GM12878 (cell line): ENCODE measurements around the gene ARHGAP22. TPM values are rescaled to one million over a fixed set of nuclear protein-coding genes. Genes with fewer than 3 reads are reported as not detected.

Experiments
- ATAC-seq: fragments of 200-7000 bp; cut with Tn5 transposase; 3 replicates; pipeline ENCODE4 v1.9.1; 2020; ENCODE audit warnings: mild to moderate bottlenecking, moderate library complexity
- BruUV-seq: library from RNA; stranded (reverse); fragments of 400-500 nt; replicated peaks from 2 replicates; lab custom pipeline; 2021; lab: Mats Ljungman, UMichigan
- CTCF ChIA-PET: fragments of 300-600 bp; sonication (Branson Sonifier 250); formaldehyde crosslinking; extraction: SDS; loops from one replicate; lab custom pipeline; 2021; ENCODE audit warnings: inconsistent platforms; lab: Yijun Ruan, JAX
- POLR2A ChIA-PET: fragments of 350-600 bp; formaldehyde crosslinking; extraction: SDS; loops from one replicate; lab custom pipeline; 2021; ENCODE audit warnings: inconsistent platforms; lab: Charles Lee
- RAD21 ChIA-PET: fragments of 300-600 bp; sonication (Branson Sonifier 250); formaldehyde crosslinking; loops from one replicate; lab custom pipeline; 2023; ENCODE audit warnings: antibody characterized with exemption; ENCODE audit not compliant: unreplicated experiment; lab: Charles Lee
- SMC1A ChIA-PET: fragments of 300-600 bp; sonication (Branson Sonifier 250); formaldehyde crosslinking; loops from one replicate; lab custom pipeline; 2023; ENCODE audit not compliant: unreplicated experiment, uncharacterized antibody; lab: Charles Lee
- DNase-seq: peaks from one replicate; pipeline ENCODE4 v3.0.0-alpha.2; 2011; ENCODE audit warnings: low read depth, low spot score
- FAIRE-seq: peaks from 3 replicates; lab custom pipeline; 2011; peaks lifted over from hg19 to GRCh38; lab: Jason Lieb, UNC
- H2AFZ ChIP-seq: 2 replicates; pipeline ENCODE4 v1.6.0; 2011; ENCODE audit warnings: low read depth, low read length, control low read depth; ENCODE audit not compliant: control insufficient read depth
- H3K27ac ChIP-seq: 2 replicates; pipeline ENCODE4 v1.5.1; 2011; ENCODE audit warnings: control low read depth; ENCODE audit not compliant: control insufficient read depth, insufficient read depth
- H3K27me3 ChIP-seq, 2 experiments: replicated peaks in 1 of 2; 2 replicates each; pipeline versions ENCODE4 v1.6.0 to v1.6.1; 2011; ENCODE audit warnings: low read length in 1 of 2; ENCODE audit not compliant: control insufficient read depth in 2 of 2, insufficient read depth in 2 of 2
- H3K36me3 ChIP-seq, 2 experiments: 2 replicates each; pipeline ENCODE4 v1.5.1; 2011; ENCODE audit warnings: low read length in 1 of 2; ENCODE audit not compliant: control insufficient read depth in 2 of 2, insufficient read depth in 2 of 2
- H3K4me1 ChIP-seq: 2 replicates; pipeline ENCODE4 v1.6.1; 2011; ENCODE audit warnings: mild to moderate bottlenecking, low read length, moderate library complexity, mixed read lengths; ENCODE audit not compliant: control insufficient read depth, insufficient read depth
- H3K4me2 ChIP-seq: 2 replicates; pipeline ENCODE4 v1.6.0; 2011; ENCODE audit warnings: control low read depth; ENCODE audit not compliant: control insufficient read depth, insufficient read depth
- H3K4me3 ChIP-seq: fragments of 200-600 bp; sonication (generic); 2 replicates; pipeline ENCODE4 v1.5.1; 2016
- H3K79me2 ChIP-seq: 2 replicates; pipeline ENCODE4 v1.6.0; 2011; ENCODE audit warnings: low read length; ENCODE audit not compliant: control insufficient read depth, insufficient read depth
- H3K9ac ChIP-seq: 2 replicates; pipeline ENCODE4 v1.8.0; 2011; ENCODE audit warnings: low read length, control low read depth, mixed read lengths; ENCODE audit not compliant: control insufficient read depth, insufficient read depth
- H3K9me3 ChIP-seq: replicated peaks from 3 replicates; pipeline ENCODE4 v1.5.1; 2011; ENCODE audit warnings: mild to moderate bottlenecking, low read length; ENCODE audit not compliant: control insufficient read depth, insufficient read depth
- H4K20me1 ChIP-seq: 2 replicates; pipeline ENCODE4 v1.6.0; 2011; ENCODE audit not compliant: control insufficient read depth, insufficient read depth
- ASH2L ChIP-seq: fragments of 300-600, 200-600 bp; sonication (generic); IDR thresholded peaks from 2 replicates; pipeline ENCODE4 v1.6.1; 2017; ENCODE audit warnings: low read depth, mild to moderate bottlenecking, borderline replicate concordance
- CHD2 ChIP-seq: IDR thresholded peaks from 2 replicates; pipeline ENCODE4 v1.6.1; 2011; ENCODE audit warnings: low read depth, low read length, improper control_type of control experiment, borderline replicate concordance
- CREM ChIP-seq: IDR thresholded peaks from 2 replicates; pipeline ENCODE4 v1.6.1; 2014; ENCODE audit warnings: antibody characterized with exemption, low read depth
- EGR1 ChIP-seq, 2 experiments: IDR thresholded peaks; 1 replicate in 1 of 2; 2 replicates in 1 of 2; pipeline ENCODE4 v1.6.1; 2011 to 2012; ENCODE audit warnings: low read depth in 2 of 2, low read length in 2 of 2, borderline replicate concordance in 1 of 2, mild to moderate bottlenecking in 1 of 2, moderate library complexity in 1 of 2
- MTA2 ChIP-seq: fragments of 450-650 bp; IDR thresholded peaks from 2 replicates; pipeline ENCODE4 v1.6.1; 2016; ENCODE audit warnings: low read depth, mild to moderate bottlenecking, moderate library complexity
- NBN ChIP-seq: fragments of 450-650 bp; IDR thresholded peaks from 2 replicates; pipeline ENCODE4 v1.6.1; 2016
- NFYA ChIP-seq: IDR thresholded peaks from 2 replicates; pipeline ENCODE4 v1.6.1; 2011; ENCODE audit warnings: low read depth, mild to moderate bottlenecking, low read length, improper control_type of control experiment, borderline replicate concordance
- POLR2AphosphoS5 ChIP-seq: IDR thresholded peaks from 2 replicates; pipeline ENCODE4 v1.6.1; 2011; ENCODE audit warnings: mild to moderate bottlenecking, low read length, inconsistent platforms
- SIX5 ChIP-seq: IDR thresholded peaks from 2 replicates; pipeline ENCODE4 v1.6.1; 2011; ENCODE audit warnings: mild to moderate bottlenecking, low read depth, low read length, moderate library complexity; ENCODE audit not compliant: severe bottlenecking
- SMAD1 ChIP-seq: fragments of 450-650 bp; IDR thresholded peaks from 2 replicates; pipeline ENCODE4 v1.6.1; 2018; ENCODE audit warnings: mild to moderate bottlenecking, low read depth; ENCODE audit not compliant: partially characterized antibody
- SMAD5 ChIP-seq: IDR thresholded peaks from 2 replicates; pipeline ENCODE4 v1.6.1; 2016; ENCODE audit warnings: antibody characterized with exemption, low read depth
- SPI1 ChIP-seq: IDR thresholded peaks from 2 replicates; pipeline ENCODE4 v1.6.1; 2011; ENCODE audit warnings: low read depth, mild to moderate bottlenecking, low read length, moderate library complexity, borderline replicate concordance; ENCODE audit not compliant: insufficient read depth
- TCF7 ChIP-seq: IDR thresholded peaks from 2 replicates; pipeline ENCODE4 v1.6.1; 2014; ENCODE audit warnings: antibody characterized with exemption, borderline replicate concordance
- ZNF274 ChIP-seq: IDR thresholded peaks from one replicate; pipeline ENCODE4 v1.8.0; 2011; ENCODE audit not compliant: insufficient read length, insufficient read depth
- ZZZ3 ChIP-seq: IDR thresholded peaks from 2 replicates; pipeline ENCODE4 v1.6.1; 2011; ENCODE audit warnings: low read depth; ENCODE audit not compliant: control insufficient read depth, insufficient read length
- WGBS: methylation state at CpG from one replicate; pipeline ENCODE4 v1.1.6; 2016; ENCODE audit warnings: low lambda C conversion rate; ENCODE audit not compliant: insufficient replicate concordance, insufficient coverage; ENCODE audit errors: missing lambda C conversion rate; 5-methylcytosine and 5-hydroxymethylcytosine counted together
- in situ Hi-C: fragments of 300-500 bp; cut with MboI; formaldehyde crosslinking; loops from 9 replicates; pipeline ENCODE4 v1.14.3; 2018; ENCODE audit warnings: mixed read lengths
- intact Hi-C: fragments of 100-400 bp; cut with micrococcal nuclease; formaldehyde crosslinking; loops from one replicate; pipeline ENCODE4 v1.14.2; 2022; ENCODE audit not compliant: unreplicated experiment
- polyA plus RNA-seq, 11 experiments: library from polyadenylated mRNA; depleted of rRNA in 4 of 11; unstranded in 6 of 11; stranded (reverse) in 5 of 11; fragments of >200 nt; fragmentation: Nextera tagmentation in 4 of 11; fragmentation: Illumina TruSeq in 1 of 11; extraction: Ambion mirVana in 4 of 11; extraction: Trizol in 1 of 11; gene quantifications; 1 replicate in 1 of 11; 2 replicates in 10 of 11; pipeline versions ENCODE4 v1.2.1 to v1.2.3, GENCODE V29; 2011 to 2016; ENCODE audit warnings: inconsistent platforms in 2 of 11, missing spikeins in 2 of 11, low read depth in 1 of 11
- total RNA-seq, 4 experiments: library from RNA; depleted of rRNA in 3 of 4; stranded (reverse); fragments of >200 nt in 3 of 4; fragmentation: Illumina TruSeq in 1 of 4; extraction: Trizol in 1 of 4; gene quantifications; 2 replicates each; pipeline versions ENCODE4 v1.2.1 to v1.2.3, GENCODE V29; 2013 to 2021
- TF ChIP-seq, protein P1 (sequence below): fragments of 450-650 bp; formaldehyde crosslinking; IDR thresholded peaks from 2 replicates; pipeline ENCODE4 v1.4.0; 2022; ENCODE audit warnings: mild to moderate bottlenecking, moderate library complexity
- TF ChIP-seq, protein P2 (sequence below): fragments of 450-650 bp; IDR thresholded peaks from 2 replicates; pipeline ENCODE4 v1.6.1; 2017; ENCODE audit warnings: antibody characterized with exemption, mild to moderate bottlenecking, moderate library complexity

The ARHGAP22 gene
- total and polyA plus RNA-seq, 10 of the 15 experiments (the other 5 are each of a cell fraction or from before 2014, with no cell fraction given): 0.07 to 0.61 (median 0.18) TPM; not detected in 5

DNA sequence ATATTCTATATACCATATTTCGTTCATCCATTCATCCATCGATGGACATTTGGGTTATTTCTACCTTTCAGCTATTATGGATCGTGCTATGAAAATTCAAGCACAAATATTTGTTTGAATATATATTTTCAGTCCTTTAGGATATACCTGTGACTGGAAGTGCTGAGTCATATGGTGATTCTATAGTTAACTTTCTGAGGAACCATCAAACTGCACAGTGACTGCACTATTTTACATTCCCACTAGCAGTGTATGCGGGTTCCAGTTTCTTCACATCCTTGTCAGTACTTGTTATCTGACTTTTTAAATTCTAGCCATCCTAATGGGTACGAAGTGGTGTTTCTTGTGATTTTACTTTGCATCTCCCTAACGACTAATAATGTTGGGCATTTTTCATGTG lies 194.4 kb downstream of the ARHGAP22 start (continued):
- no peak for TF ChIP-seq SIX5

DNA sequence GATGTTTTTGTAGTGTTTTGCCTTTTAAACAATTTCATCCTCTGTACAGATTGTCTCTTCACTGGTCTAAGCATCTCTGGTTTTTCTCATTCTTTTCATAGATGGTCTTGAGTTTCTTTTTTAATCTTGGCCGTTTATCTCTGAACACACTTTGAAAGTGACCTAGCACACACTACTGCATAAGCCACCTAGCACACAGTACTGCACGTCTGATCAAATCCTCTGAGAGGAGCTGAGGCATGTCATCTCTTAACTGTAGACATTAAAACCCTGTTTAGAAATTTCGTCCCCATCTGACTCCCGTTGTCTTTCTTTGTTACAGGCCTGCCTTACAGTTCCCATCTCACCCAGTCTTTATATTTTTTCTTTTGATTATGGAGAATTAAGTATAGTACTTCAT lies 198.2 kb downstream of the ARHGAP22 start:
- ChIA-PET POLR2A (interaction anchor here (1.3 kb wide), 1 partner anchor 11 kb away, joined by 4 read pairs; no protein-coding TSS in a partner anchor), RAD21 (no interaction called here), CTCF (interaction anchor here (0.7 to 1.7 kb wide), 3 partner anchors 11 to 35 kb away, joined by 3 to 5 read pairs (median 3); no protein-coding TSS in a partner anchor), SMC1A (interaction anchor here (1.5 kb wide), 1 partner anchor 8 kb away, joined by 4 read pairs; no protein-coding TSS in a partner anchor)
- DNase-seq (no peak), FAIRE-seq (no peak), ATAC-seq (no peak)
- Histone ChIP-seq H3K36me3 (no peaks in the 10 kb centered on the region; a peak in 3 of 4 replicates), H3K27ac (no peak overlapping the region), H2AFZ (no peak overlapping the region), H3K4me3 (no peak overlapping the region), H3K9me3 (no peaks in the 10 kb centered on the region; the same call in 2 of the 3 replicates), H3K4me1 (no peaks in the 10 kb centered on the region), H3K79me2 (no peaks in the 10 kb centered on the region), H4K20me1 (no peaks in the 10 kb centered on the region), H3K4me2 (no peak overlapping the region), H3K27me3 (no peaks in the 10 kb centered on the region), H3K9ac (no peak overlapping the region)
- no TSS peak for BruUV-seq
- intact Hi-C loops: no loop called here
- in situ Hi-C loops: no loop called here
- 70% methylated on average over 4 of the region's 4 CpGs for WGBS
- TF ChIP-seq, protein P1, sequence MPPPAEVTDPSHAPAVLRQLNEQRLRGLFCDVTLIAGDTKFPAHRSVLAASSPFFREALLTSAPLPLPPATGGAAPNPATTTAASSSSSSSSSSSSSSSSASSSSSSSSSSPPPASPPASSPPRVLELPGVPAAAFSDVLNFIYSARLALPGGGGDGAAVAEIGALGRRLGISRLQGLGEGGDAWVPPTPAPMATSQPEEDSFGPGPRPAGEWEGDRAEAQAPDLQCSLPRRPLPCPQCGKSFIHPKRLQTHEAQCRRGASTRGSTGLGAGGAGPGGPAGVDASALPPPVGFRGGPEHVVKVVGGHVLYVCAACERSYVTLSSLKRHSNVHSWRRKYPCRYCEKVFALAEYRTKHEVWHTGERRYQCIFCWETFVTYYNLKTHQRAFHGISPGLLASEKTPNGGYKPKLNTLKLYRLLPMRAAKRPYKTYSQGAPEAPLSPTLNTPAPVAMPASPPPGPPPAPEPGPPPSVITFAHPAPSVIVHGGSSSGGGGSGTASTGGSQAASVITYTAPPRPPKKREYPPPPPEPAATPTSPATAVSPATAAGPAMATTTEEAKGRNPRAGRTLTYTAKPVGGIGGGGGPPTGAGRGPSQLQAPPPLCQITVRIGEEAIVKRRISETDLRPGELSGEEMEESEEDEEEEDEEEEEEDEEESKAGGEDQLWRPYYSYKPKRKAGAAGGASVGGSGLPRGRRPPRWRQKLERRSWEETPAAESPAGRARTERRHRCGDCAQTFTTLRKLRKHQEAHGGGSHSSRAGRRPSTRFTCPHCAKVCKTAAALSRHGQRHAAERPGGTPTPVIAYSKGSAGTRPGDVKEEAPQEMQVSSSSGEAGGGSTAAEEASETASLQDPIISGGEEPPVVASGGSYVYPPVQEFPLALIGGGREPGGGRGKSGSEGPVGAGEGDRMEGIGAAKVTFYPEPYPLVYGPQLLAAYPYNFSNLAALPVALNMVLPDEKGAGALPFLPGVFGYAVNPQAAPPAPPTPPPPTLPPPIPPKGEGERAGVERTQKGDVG (CRISPR knock-in tag): no peak
- TF ChIP-seq MTA2 (no peak), SPI1 (no peak), ZZZ3 (no peak), NFYA (no peak), POLR2AphosphoS5 (no peak), ZNF274 (no peak), SMAD1 (no peak), ASH2L (no peak), TCF7 (no peak), EGR1 (IDR thresholded peaks at IDR 0.05; ENCODE audit: borderline replicate concordance in 1 of 2, low read depth in 2 of 2, low read length in 2 of 2) (no peak), CHD2 (no peak), NBN (no peak), SMAD5 (no peak), CREM (no peak)
- TF ChIP-seq, protein P2, sequence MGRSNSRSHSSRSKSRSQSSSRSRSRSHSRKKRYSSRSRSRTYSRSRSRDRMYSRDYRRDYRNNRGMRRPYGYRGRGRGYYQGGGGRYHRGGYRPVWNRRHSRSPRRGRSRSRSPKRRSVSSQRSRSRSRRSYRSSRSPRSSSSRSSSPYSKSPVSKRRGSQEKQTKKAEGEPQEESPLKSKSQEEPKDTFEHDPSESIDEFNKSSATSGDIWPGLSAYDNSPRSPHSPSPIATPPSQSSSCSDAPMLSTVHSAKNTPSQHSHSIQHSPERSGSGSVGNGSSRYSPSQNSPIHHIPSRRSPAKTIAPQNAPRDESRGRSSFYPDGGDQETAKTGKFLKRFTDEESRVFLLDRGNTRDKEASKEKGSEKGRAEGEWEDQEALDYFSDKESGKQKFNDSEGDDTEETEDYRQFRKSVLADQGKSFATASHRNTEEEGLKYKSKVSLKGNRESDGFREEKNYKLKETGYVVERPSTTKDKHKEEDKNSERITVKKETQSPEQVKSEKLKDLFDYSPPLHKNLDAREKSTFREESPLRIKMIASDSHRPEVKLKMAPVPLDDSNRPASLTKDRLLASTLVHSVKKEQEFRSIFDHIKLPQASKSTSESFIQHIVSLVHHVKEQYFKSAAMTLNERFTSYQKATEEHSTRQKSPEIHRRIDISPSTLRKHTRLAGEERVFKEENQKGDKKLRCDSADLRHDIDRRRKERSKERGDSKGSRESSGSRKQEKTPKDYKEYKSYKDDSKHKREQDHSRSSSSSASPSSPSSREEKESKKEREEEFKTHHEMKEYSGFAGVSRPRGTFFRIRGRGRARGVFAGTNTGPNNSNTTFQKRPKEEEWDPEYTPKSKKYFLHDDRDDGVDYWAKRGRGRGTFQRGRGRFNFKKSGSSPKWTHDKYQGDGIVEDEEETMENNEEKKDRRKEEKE: no peak
